ENCODE data around the gene ALDH1B1. TPM values are rescaled to one million over a fixed set of nuclear protein-coding genes. Genes with fewer than 3 reads are reported as not detected.
A peak's percentile ranks its signal among the peaks of the same experiment; 100 is the strongest.

ALDH1B1 gene
- total and polyA plus RNA-seq, 8 donors: 0.58 to 68.7 (median 18.6) TPM

DNA sequence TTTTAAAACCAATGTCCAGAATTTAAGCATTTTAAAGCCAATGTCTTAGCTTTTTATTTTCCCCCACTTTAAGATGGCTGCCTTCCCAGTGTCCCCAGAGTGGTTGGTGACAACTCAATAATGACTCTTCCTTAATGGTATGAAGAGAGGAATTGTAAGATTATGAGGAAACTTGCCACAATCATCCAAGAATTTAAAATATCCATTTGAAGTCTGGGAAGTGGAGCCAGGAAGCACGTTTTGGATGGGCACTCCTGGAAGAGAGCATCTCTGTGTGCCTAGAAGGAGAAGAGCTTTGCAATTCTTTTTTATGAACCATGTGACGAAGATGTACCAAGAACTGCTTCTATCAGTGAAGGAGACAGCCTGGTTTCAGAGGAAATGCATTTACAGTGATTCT is 43.0 kb downstream of the ALDH1B1 start:
- Histone ChIP-seq H3K27me3 (no peaks in the 10 kb centered on the region), H3K36me3 (no peaks in the 10 kb centered on the region), H3K9me3 (no peaks in the 10 kb centered on the region), H3K27ac (peak overlapping the region in 1 of 5 donors; percentile 71), H3K4me3 (no peak overlapping the region), H3K4me1 (peaks cover 5 to 25% (median 13%) of the 10 kb centered on the region in 4 donors)
- TF ChIP-seq EP300 (IDR thresholded peaks at IDR 0.05): no peak
- no peak for TF ChIP-seq POLR2A (IDR thresholded peaks at IDR 0.05)
- TF ChIP-seq, protein P1, sequence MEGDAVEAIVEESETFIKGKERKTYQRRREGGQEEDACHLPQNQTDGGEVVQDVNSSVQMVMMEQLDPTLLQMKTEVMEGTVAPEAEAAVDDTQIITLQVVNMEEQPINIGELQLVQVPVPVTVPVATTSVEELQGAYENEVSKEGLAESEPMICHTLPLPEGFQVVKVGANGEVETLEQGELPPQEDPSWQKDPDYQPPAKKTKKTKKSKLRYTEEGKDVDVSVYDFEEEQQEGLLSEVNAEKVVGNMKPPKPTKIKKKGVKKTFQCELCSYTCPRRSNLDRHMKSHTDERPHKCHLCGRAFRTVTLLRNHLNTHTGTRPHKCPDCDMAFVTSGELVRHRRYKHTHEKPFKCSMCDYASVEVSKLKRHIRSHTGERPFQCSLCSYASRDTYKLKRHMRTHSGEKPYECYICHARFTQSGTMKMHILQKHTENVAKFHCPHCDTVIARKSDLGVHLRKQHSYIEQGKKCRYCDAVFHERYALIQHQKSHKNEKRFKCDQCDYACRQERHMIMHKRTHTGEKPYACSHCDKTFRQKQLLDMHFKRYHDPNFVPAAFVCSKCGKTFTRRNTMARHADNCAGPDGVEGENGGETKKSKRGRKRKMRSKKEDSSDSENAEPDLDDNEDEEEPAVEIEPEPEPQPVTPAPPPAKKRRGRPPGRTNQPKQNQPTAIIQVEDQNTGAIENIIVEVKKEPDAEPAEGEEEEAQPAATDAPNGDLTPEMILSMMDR (IDR thresholded peaks at IDR 0.05): no peak
- TF ChIP-seq POLR2AphosphoS5 (IDR thresholded peaks at IDR 0.05): no peak
- DNase-seq: no peak
- 58 to 88% (median 76%) methylated on average over 2 of the region's 2 CpGs for WGBS, 5 donors
- intact Hi-C loops (cut with DNase I; ENCODE audit: low total_unique reads): no loop called here

DNA sequence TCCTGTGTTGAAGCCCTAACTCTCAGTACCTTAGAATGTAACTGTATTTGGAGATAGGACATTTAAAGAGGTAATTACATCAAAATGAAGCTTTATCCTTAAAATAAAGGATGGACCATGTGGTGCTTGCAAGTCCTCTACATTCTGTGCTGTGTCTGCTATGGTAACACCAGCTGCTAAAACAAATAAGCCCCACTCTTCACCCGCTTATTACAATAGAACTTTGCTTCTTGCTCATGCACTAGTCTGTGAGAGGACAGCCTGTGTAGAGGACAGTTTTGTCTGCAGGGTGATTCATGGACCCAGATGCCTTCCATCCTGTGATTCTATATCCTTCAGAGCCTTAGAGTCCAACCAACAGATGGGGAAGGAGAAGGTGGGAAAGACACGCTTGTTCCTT is 44.2 kb downstream of the ALDH1B1 start:
- no peak overlapping the region for H3K4me3 ChIP-seq
- 86 to 97% (median 92%) methylated on average over 2 of the region's 2 CpGs for WGBS, 5 donors
- no peaks in the 10 kb centered on the region for H3K9me3 ChIP-seq
- intact Hi-C loops (cut with DNase I; ENCODE audit: low total_unique reads): no loop called here
- no peak for DNase-seq
- H3K36me3 ChIP-seq: no peaks in the 10 kb centered on the region
- peak overlapping the region; percentile 28 to 83 (median 72) for H3K27ac ChIP-seq
- peaks cover 5 to 25% (median 13%) of the 10 kb centered on the region in 4 donors for H3K4me1 ChIP-seq
- TF ChIP-seq POLR2A (IDR thresholded peaks at IDR 0.05) (no peak), POLR2AphosphoS5 (IDR thresholded peaks at IDR 0.05) (no peak), EP300 (IDR thresholded peaks at IDR 0.05) (no peak)
- TF ChIP-seq, protein P1 (IDR thresholded peaks at IDR 0.05): no peak
- no peaks in the 10 kb centered on the region for H3K27me3 ChIP-seq

DNA sequence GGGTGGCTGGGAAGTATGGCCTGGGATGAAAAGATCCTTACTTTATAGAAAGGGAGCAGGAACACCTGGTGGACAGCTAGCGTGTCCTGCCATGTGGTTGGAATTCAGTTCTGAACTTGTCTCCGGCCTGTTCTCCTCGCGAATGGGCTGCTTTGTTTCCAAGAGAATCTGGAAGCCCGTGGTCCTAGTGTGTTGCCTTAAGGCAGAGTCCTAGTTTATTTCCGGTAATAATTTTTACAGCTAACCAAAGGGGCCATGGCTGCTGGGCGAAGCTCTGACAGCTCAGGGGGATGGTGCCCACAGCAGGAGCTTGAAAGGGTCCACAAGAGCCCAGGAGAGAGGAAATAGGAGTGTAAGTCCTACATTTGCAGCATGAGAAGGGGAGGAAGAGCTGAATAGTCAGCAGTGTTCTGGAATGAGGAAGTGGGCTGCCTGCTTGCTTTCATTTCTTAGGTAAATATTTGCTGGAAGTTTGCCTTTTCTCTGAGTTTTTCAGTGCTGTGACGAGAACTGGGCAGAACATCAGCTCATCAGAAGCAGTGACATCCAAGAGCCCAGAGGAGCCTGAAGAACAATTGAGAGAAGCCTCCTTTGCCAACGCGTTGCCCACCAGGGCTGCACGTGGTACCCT is 44.8 kb downstream of the ALDH1B1 start:
- peak; percentile 60 to 84 for DNase-seq
- intact Hi-C loops (cut with DNase I; ENCODE audit: low total_unique reads): no loop called here
- 28 to 51% (median 39%) methylated on average over 11 of the region's 11 CpGs for WGBS, 5 donors
- H3K27me3 ChIP-seq: no peaks in the 10 kb centered on the region
- TF ChIP-seq, protein P1 (IDR thresholded peaks at IDR 0.05): no peak
- TF ChIP-seq POLR2AphosphoS5 (IDR thresholded peaks at IDR 0.05): peak in 1 of 3 donors; percentile 65
- no peaks in the 10 kb centered on the region for H3K36me3 ChIP-seq
- no peaks in the 10 kb centered on the region for H3K9me3 ChIP-seq
- peak overlapping the region; percentile 28 to 83 (median 72) for H3K27ac ChIP-seq
- peak overlapping the region in 1 of 4 donors; percentile 10 for H3K4me3 ChIP-seq
- H3K4me1 ChIP-seq: peaks cover 5 to 25% (median 13%) of the 10 kb centered on the region in 4 donors

DNA sequence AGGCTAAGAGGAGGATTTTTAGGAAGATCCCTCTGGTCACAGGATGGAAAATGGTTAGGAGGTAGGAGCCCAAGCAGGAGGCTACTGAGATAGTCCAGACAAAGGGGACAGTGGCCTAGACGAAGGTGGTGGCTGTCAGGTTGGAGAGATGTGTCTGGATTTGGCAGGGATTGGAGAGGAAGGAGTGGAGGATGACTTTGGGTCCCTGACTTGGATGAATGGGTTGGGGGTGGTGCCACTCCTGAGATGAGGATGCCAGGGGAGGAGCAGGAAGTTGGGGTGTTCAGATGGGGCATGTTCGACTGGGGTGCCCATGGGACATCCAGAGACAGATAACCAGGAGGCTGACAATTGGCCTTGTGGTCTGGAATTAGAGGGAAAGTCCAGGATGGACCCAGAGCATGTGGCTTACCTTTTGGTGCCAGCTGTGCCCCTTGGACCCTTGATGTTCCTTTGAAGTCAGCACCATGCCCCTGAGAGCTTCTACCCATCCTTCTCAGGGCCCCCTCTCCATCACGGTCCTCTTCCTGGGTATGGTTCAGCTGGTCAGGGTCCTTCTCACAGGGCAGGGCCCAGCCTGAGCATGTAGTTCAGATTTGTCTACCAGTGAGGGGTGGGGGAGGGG is 46.9 kb downstream of the ALDH1B1 start:
- 67 to 91% (median 74%) methylated on average over 3 of the region's 3 CpGs for WGBS, 5 donors
- no peaks in the 10 kb centered on the region for H3K27me3 ChIP-seq
- DNase-seq: no peak
- TF ChIP-seq, protein P1 (IDR thresholded peaks at IDR 0.05): no peak
- no peaks in the 10 kb centered on the region for H3K36me3 ChIP-seq
- H3K27ac ChIP-seq: no peak overlapping the region
- no peaks in the 10 kb centered on the region for H3K9me3 ChIP-seq
- peaks cover 5 to 23% (median 15%) of the 10 kb centered on the region in 4 donors for H3K4me1 ChIP-seq
- H3K4me3 ChIP-seq: no peak overlapping the region
- intact Hi-C loops (cut with DNase I; ENCODE audit: low total_unique reads): no loop called here

Data from stomach (tissue), 9 donors.